GM19025 (cell line): Measurements from ENCODE around the gene PGM3.
"Not testable (repeated sequence)": the region's sequence is repeated elsewhere in the genome, so short reads cannot be mapped to it uniquely, and the experiment has no call there.

ENCODE experiments used
- ATAC-seq: cut with Tn5 transposase; IDR thresholded peaks from one replicate; pipeline ENCODE4 v1.9.1; 2021; ENCODE audit warnings: mild to moderate bottlenecking, low read depth, moderate library complexity; ENCODE audit not compliant: unreplicated experiment

The PGM3 gene

DNA sequence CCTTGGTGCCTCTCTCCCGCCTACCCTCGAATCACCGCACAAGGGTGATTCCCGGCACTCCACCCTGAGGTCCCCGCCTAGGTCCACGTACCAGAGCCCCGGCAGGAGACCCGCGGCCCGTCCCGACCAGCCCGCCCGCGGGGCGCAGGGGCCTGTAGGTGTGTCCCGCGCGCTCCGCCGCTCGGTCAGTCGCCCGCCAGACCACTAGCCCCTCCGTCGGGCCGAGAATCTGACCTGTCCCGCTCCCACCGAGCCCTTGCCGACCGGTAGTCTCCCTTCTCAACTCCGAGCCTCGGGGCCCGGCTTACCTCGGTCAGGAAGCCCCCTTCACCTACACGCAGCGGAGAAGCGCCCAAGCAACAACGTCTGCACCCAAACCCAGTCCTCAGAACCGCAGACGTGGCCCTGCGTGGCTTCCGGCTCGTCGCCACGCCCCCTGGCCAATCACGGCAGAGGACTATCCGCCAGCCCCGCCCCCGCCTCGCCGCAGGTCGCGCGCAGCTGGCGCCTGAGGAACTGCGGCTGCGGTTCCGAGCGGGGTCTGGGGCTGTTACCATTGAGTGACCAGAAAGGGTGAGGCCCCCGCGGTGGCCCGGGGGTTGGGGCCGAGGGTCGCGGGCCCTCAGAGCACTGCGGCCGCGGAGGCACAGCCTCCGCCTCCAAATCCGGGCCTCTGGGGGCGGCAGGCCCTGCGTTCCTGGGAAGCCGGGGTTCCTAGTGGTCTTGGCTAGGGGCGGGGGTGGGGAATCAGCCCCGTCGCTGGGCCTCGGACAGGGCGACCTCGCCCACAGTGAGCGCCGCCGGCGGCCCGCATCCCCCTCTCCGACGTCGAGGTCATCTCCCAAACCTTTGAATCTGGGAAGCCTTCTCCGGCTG is at the start of gene PGM3, which contains the start of gene RWDD2A:
PGM3 (minus strand) TSS at position 395 of the 876 bp plus-strand sequence. CDS start 2,253 bp downstream, outside the sequence.
RWDD2A (plus strand) TSS at position 487 of the 876 bp plus-strand sequence. CDS start 1,095 bp downstream, outside the sequence.
- ATAC-seq = peak; percentile 96

DNA sequence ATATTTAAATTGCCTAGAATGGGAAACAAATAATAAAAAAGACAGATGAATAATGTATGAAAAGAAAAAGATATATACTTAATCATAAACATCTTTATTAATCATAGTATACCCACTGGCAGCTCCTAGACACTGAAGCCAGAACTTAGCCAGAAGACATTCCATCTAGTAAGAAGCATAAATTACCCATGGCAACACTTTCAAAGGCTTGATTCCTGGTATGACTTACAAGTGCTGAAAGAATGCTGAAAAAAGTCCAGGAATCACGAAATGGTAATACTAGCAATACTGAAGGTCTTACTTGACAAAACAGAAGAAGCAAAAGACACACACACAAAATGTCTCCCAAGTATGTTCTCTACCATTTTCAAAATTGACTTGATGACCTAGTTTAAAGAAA is 38.1 kb upstream of the PGM3 start:
- no peak for ATAC-seq

DNA sequence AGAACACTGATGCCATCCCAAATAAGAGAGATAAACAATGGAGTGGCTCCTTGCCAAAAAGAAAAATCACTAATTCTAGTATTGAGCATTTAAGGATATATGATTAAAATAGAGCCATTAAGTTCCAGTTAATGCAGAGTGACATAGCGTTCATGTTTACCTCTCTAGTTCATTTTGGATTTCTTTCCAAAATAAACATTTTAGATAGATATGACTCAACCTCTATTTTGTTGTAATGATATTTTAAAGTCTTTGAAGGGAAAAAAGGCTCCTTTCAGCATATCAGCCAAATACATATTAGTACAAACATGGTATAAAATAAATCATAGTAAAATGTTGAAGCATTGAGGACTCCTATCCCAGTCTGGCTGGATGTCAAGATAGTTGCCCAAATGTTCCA is 33.5 kb upstream of the PGM3 start:
- no peak for ATAC-seq

- ATAC-seq = no peak
Measured at GRCh38 chr6:83221889-83222479, 28.9 kb upstream of the PGM3 start.

DNA sequence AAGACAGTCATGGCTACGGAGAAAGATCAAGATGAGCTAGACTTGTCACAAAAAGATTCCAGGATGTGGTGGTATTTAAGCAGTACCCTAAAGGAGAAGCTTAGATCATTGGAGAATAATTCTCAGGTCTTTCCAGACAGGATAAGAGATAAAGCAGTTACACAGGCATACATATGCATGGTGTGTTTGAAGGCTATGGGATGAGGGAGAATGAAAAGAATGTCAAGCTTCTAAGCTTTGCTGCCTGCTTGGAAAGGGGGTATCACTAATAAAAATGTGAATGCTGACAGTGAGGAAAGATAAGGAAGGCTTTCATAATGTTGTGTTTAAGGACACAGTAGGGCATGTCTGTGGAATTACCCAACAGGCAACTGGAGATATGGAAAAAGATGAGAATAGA is 28.2 kb upstream of the PGM3 start:
- ATAC-seq = no peak

DNA sequence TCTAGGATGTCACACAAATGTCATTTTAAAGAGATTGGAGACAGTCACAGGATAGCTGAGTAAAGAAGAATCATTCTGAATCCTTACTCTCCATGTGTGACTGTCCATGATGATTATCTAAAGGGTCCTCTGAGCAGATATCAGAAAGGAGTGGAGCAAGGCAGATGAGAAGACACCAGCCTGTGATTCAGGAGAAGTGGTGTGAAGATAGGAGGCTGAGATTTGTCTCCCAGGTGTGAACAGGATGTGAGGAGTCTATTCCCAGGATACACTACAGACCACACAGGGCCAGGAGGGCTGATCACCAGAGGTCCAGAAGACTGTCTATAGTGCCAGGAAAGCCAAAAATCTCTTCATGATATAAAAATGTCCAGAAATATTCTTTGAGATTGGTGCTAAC is 27.1 kb upstream of the PGM3 start:
- ATAC-seq = no peak

DNA sequence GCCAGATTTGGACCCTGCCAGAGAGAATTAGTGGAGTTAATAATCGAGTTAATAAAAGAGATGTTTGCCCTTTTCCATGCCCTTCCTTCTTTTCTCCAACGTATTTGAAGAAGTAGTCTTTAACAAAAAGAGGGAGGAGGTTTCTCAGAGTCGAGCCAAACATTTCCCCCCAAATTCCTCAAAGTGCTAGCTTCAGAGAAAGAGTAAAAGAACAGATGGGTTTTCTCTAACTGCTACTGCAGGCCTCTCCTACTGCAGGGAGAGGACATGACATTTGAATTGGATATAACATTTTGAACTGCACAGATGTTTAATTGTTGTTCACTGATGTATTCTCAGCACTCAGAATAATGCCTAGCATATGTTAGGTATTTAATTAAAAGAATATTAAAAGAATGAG is 25.6 kb upstream of the PGM3 start:
- ATAC-seq = no peak

DNA sequence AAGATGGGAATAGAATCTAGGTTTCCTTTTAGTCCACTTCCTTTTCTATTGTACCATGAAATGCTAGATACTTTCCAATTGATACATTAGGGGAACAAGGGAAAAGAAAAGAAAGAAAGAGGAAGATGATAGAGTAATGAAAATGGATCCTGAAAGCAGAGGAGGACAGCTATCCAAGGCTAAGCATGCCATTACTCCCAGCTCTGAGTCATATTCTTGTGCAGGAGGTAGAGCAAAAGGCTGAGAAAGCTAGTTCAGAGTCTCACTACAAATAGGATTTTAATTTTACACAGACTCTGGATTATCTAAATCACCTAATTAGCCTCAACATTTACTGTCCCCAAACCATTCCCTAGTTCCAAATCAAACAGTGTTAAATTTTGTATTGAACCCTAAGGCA is 23.7 kb upstream of the PGM3 start:
- no peak for ATAC-seq

DNA sequence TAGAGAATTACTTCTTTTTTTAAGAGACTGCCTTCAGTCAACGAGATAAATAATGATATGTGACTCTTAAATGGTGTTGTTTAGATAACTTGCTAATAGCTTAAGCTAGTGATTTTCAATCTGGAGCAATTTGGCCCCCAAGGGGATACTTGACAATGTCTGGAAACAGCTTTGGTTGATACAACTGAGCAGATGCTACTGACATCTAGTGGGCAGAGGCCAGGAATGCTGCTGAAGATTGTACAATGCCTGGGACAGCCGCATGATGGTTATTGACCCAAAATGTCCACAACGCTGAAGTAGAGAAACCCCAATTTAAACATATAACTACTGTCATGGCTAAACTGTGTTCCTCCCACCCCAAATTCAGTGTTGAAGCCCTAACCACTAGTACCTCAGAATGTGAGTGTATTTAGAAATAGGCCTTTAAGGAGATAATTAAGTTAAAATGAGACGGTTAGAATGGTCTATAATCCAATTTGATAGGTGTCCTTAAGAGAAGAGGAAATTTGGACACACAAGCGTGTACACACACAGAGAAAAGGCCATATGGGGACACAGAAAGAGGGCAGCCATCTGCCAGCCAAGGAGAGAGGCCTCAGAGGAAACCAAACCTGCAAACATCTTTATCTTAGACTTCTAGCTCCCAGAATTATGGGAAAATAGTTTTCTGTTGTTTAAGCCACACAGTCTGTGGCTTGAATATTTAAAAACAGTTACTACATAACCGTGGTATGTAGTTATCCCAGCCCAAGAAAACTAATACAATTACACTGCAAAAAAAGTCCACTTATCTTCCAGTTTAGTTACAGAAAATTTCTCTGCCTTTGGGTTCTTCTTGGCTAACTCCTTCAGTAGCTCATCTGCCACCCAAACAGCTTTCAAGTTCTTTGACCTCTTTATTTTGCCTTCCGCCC is 22.3 kb upstream of the PGM3 start:
- ATAC-seq = peak; percentile 98

GRCh38 chr6:83202031-83202430 is 9.0 kb upstream of the PGM3 start:
- no peak for ATAC-seq

DNA sequence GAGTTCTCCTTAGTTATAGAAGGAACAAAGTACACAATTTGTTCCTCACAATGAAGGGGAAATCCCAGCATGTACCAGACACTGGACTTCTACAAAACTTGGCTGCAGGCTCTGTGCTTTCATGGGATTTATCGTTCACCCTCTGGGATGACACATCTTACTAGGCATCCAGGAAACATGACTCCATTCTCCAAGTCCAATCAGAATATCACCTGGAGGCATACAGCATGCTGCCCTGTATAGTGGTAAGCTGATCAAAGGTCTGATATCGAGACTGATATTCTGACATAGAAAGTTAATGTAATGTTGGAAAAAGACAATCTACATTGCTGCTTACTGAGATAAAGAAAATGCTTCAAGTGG is 6.8 kb upstream of the PGM3 start:
- ATAC-seq = no peak

DNA sequence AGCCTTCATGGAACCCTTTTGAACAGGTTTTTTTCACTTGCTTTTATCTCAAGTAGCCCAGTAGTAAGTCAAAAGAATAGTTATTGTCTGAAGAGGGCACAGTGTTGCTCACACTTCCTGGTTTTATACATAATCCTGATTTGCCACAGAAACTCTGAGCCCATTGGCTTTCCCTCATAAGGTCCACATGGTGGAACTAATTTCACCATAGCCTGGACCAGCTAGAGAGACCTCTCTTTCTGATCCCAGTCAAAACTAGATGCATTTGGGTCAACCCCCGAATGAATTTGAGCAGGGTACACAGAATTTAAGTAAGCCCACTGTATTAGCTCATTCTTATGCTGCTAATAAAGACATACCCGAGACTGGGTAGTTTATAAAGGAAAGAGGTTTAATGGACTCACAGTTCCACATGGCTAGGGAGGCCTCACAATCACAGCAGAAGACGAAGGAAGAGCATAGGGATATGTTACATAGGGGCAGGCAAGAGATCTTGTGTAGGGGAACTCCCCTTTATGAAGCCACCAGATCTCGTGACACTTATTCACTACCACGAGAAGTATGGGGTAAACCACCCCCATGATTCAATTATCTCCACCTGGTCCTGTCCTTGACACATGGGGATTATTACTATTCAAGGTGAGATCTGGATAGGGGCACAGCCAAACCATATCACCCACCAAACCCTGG is 6.3 kb upstream of the PGM3 start:
- ATAC-seq = no peak

- ATAC-seq = no peak
Measured at GRCh38 chr6:83198486-83199172, 5.6 kb upstream of the PGM3 start.

GRCh38 chr6:83193747-83194566 is 892 bp upstream of the PGM3 start:
- peak; percentile 10 for ATAC-seq

DNA sequence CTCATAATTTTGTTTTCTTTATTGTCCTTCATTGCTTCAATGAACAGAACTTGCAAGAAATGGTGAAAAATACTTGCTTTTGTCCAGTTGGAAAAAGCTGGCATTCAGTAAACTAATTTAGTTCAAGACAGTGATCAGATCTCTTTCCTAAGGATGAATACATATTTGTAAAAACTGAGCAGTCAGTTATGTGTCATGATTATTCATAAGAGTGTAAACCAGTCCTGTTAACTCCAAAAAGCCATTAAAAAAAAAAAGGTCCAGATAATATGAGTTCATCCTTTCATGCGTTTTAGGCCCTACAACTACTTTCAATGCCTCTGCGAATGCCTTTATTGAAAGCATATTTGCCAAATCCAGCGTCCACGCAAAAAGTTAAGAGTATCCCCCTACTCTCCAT is 609 bp downstream of the PGM3 start:
- no peak for ATAC-seq

- ATAC-seq = not testable (repeated sequence)
Measured at GRCh38 chr6:83191974-83192373, 1.1 kb downstream of the PGM3 start.

DNA sequence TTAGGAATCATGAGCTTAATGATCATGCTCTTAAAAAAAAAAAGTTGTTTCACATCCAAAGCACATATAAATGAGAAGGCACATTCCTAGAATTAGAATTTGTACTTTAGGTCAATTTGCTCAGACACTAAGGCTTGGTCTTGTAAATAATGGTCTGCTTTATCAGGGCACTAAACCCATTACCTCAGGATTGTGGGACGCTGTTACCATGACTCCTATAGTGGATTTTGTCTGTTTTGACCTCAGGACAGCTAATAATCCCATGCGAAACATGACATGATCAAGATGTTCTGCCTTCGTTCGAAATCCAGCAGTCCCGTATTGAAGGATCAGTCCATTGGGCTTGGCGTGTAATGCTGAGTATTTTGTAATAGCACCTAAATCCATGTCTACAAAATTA is 2.4 kb downstream of the PGM3 start:
- ATAC-seq = no peak

GRCh38 chr6:83188501-83188900 is 4.6 kb downstream of the PGM3 start:
- no peak for ATAC-seq

DNA sequence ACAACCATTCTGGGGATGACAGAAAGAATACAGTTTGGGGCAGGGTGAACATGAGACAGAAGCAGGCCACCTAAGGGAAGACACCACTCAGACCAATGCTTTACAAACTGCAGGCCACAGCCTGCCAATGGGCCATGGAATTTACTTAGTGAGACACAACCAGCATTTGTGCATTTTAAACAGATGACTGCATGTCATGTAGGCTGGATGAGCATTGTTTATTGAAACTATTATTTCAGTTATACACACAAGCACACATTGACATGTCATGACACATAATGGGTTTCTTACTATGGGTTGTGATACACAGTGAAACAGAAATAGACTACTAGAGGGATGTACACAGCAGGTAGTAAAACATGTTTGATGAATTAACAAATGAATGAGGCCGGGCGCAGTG is 8.0 kb downstream of the PGM3 start:
- no peak for ATAC-seq
